Epithelial cell of prostate (primary cell): Measurements from ENCODE around the gene CNTD1.

ENCODE experiments used
- DNase-seq: peaks from one replicate; pipeline ENCODE4 v3.0.0-alpha.2; 2011; ENCODE audit warnings: low read depth, low spot score
- H3K27ac ChIP-seq: fragments of 450-650 bp; 2 replicates; pipeline ENCODE4 v1.5.1; 2017; ENCODE audit warnings: mild to moderate bottlenecking

The CNTD1 gene

DNA sequence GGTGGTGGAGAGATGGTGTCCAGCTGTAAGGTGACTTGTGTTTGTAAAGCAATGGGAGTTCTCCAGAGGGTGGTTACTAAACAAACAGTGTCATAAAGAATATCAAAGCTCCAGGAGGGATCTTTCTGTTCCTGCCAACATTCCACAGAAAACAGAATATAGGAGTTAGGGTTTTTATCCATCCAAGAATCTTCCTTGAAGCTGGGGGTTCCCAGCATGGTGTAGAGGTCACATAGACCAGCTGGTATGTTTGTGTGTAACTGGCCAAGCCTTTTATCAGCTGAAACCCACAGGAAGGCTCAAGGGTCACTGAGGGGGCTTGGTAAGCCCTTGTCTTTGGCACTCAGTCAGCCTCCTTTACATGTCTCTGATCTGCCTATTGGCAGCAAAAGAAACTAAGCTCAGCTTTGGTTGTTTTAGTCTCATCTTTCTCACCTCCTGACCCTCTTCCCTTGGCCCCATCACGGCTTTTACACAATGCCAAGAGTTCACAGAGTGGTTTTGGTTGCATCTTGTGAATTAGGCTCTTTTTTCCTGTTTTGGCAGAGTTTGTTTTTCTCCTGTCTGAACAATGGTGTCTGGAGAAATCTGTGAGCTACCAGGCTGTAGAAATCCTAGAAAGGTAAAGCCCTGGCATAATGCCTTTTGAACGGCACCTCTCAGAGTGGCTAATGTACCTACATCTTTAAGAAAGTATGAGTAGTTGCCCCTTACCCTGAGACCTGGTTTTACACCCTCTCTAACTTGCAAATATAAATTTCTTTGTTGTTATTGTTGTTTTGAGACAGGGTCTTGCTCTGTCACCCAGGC is 4.6 kb downstream of the CNTD1 start:
- no peak overlapping the region for H3K27ac ChIP-seq
- no peak for DNase-seq

DNA sequence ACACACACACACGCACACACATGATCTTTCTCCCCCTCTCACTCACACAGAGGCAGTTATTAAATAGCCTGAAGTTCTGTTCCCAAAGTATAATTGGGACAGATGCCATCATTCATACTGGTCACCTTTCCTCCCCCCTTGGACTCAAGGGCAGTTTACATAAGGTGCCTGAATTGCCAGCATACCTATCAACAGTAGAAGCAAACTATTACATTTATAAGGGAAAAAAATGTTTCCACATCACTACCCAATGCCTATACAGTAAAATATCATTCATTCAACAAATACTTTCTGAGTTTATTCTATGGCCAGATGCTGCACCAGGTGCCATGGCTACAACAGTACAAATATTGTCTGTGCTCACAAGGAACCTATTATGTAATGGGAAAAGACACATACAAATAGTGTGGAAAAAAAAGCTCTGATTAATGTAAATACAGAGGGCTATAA is 6.3 kb downstream of the CNTD1 start:
- DNase-seq: no peak
- H3K27ac ChIP-seq: no peak overlapping the region

DNA sequence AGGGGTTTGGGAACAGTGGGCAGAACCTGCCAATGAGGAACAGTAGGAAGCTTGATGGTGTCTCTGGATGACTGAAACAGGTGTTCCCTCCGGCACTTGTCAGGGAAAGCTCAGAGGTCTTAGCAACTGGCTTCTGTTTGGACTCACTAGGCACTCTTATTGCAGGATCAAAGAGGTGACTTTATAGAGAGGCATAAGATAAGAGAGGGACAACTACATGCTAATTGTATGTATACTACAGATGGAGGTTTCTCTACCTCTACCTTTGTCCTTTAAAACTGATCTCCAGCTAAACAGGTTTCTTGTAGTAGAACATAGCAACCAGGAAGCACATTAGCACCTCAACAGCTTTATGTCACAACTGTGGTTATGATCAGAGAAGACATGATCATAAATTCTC is 7.6 kb downstream of the CNTD1 start:
- H3K27ac ChIP-seq: no peak overlapping the region

DNA sequence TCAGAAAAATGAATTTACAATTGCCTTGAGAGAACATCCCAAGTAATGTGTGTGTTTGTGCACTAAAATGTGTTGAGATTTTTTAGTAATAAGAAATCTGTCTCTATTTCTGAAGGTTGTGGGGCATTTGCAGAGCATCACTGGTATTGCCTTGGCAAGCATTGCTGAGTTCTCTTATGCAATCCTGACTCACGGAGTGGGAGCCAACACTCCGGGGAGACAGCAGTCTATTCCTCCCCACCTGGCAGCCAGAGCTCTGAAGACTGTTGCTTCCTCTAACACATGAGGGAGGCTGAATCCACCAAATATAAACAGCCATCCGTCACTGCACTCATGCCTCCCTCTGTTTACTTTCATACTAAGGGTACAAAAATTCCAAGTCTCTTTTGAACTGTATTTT is 10.6 kb downstream of the CNTD1 start:
- no peak overlapping the region for H3K27ac ChIP-seq
- no peak for DNase-seq

More for the DNA sequence above, 7.6 kb downstream of the CNTD1 start:
- no peak for DNase-seq

DNA sequence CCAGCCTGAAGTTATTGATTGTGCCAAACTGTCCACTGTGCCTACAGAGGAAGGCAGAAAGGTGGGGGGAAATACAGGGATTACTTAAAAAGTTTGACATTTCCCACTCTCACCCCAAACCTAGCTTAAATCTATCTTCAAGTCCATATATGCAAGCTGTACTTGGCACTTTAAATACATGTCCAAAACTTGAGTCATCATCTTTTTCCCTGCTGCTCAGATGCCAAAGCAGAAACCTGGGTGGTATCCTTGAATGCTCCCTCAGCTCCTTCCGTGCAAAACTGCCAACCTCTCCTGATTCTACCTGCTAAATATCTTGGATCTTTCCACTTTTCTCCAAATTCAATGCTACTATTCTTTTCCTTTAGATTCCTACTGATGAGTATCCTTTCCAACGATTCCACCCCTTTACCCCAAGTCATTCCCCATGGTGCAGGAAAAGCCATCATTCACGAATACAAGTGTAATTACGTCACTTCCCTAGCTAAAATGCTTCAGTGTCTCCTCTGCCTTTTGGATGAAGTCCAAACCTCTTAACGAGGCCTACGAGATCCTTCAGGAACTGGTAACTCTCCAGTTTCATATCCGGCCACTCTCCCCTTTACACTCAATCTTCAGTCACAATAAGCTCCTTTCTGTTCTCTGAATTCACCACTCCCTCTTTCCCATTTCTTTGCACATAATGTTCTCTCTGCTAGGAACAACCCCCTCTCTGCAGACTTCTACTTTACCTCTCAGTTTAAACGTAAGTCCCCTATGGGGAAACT is 16.2 kb downstream of the CNTD1 start:
- no peak overlapping the region for H3K27ac ChIP-seq
- DNase-seq: no peak

DNA sequence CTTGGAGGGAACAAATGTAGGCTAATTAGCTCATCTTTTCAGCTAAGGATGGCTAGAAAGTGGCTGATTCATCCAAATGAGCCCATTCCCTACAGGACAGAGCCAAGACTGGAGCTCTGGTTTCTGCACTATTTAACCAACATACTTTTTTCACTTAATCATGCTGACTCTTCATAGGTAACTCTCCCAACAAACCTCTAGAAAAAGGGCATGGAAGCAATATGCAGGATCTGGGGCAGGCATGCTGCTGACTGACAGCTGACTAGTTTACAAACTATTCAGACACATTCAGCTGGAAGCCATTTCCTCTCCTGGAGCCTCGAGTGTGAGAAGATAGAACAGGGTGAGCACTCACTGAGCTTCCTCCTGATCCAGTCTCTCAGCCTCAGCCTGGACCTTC is 19.2 kb downstream of the CNTD1 start:
- DNase-seq: peak; percentile 36
- H3K27ac ChIP-seq: peak overlapping the region; percentile 67

DNA sequence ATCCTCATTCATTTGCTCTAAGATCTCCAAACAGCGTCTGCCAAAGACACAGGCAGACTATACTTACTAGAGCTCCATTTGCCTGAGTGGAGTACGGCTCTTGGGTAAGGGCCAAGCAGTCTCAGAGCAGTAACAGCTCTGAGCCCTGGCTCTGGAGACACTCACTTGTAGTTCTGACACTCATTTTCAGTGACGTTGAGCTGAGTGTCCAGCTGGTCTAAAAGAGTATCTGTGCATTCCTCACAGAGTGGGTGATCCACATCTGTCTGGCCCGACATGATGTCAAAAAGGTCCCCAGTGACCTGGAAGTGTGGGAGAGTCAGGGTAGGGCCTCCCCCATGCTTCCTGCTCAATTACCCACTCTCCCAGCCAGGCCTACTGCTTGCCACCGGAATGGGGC is 19.7 kb downstream of the CNTD1 start:
- H3K27ac ChIP-seq: peak overlapping the region; percentile 67
- DNase-seq: no peak

DNA sequence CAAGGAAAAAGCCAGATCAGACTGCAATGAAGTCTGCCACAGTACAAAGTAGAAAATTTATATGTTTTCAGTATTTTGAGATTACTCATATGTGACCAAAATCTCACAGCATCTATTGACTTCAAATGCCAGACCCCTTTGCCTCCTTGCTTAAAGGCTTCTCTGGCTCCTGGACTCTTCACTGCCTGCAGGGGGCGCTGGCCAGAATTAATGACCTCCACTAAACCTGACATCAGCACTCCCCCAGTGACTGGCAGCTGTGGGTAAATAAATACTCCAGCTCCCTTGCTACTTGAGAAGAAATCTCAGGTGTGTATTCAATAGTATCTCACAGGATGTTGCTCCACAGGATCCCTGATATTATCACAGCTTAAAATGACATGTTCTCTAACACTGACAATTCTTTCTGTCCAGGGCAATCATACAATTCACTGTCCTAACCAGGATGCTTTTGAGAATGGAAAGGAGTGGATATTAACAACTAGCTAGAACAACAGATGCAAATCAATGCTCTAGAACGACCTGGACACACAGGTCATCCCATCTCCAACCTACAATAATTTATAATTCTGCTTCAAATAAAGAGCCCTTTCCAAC is 21.4 kb downstream of the CNTD1 start:
- DNase-seq: no peak
- no peak overlapping the region for H3K27ac ChIP-seq

DNA sequence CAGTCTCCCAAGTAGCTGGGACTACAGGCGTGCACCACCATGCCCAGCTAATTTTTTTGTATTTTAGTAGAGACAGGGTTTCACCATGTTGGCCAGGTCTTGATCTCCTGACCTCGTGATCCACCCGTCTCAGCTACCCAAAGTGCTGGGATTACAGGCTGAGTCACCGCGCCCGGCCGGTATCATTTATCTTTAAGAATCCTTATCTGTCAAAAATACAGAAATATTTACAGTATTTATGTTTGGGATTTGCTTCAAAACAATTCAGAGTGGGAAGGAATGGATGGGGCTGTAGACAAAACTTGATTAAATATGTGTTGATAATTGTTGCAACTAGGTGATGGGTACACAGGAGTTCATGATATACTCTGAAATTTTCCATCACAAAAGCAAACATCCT is 22.5 kb downstream of the CNTD1 start:
- DNase-seq: no peak
- no peak overlapping the region for H3K27ac ChIP-seq

DNA sequence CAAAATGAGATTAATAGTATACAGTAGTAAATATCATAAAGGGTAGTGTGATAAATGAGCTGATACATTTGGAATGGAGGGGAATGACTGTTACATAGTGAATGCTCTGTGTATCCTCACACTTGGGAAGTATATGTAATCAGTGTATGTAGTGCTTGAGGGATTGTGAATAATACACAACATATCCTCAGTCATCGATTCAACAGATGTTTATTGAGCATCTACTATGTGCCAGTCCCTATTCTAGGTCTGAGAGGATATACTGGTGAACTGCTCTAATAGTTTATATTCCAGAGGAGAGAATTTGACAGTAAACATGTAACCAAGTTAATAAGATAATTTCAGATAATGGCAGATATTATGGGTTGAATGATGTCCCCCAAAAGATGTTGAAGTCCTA is 28.8 kb downstream of the CNTD1 start:
- DNase-seq: no peak
- no peak overlapping the region for H3K27ac ChIP-seq

DNA sequence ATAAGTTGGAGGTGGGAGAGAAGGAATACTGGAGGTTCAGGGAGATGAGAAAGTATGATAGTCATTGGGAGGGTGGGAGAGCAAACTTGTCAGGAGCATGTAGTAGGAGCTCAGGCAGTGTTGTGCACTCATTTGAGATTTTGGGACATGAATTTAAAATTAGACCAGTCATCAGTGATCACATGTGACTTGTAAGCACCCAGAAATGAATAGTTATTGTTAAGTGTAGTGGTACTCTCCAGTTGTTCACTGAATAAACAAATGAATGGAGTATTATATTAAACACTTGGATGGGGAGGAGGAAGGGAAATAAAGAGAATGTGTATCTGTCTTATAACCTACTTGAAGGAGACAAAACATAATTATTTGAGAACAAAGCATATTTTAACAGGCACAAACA is 32.3 kb downstream of the CNTD1 start:
- no peak overlapping the region for H3K27ac ChIP-seq
- no peak for DNase-seq

DNA sequence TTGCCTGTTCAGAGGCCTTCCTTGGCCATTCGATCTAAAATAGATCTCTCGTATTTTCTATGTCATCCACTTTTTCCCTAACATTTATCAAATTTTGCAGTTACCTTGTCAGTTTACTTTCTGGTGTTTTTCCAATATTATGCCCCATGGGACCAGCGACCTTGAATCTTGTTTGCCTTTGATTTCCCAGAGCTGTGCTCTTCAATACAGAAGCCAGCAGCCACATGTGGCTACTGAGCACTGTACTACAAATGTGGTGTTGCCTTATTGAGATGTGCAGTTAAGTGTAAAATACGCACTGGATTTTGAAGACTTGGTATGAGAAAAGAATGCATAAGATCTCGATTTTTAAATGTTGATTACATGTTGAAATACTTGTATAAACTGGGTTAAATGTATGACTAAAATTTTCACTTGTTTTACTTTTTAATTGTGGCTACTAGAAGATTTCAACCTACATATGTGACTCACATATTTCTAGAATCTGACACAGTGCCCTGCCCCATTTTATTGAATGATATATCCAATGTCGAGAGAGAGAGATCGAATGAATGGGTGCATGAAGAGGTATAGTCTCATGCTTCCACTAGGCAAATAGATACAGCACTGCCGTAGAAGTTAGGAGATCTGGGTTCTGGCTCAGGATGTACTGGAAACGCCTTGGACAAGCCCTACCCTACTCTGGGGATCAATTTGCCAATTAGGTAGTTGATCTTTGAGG is 33.7 kb downstream of the CNTD1 start:
- no peak for DNase-seq
- peak overlapping the region; percentile 71 for H3K27ac ChIP-seq

DNA sequence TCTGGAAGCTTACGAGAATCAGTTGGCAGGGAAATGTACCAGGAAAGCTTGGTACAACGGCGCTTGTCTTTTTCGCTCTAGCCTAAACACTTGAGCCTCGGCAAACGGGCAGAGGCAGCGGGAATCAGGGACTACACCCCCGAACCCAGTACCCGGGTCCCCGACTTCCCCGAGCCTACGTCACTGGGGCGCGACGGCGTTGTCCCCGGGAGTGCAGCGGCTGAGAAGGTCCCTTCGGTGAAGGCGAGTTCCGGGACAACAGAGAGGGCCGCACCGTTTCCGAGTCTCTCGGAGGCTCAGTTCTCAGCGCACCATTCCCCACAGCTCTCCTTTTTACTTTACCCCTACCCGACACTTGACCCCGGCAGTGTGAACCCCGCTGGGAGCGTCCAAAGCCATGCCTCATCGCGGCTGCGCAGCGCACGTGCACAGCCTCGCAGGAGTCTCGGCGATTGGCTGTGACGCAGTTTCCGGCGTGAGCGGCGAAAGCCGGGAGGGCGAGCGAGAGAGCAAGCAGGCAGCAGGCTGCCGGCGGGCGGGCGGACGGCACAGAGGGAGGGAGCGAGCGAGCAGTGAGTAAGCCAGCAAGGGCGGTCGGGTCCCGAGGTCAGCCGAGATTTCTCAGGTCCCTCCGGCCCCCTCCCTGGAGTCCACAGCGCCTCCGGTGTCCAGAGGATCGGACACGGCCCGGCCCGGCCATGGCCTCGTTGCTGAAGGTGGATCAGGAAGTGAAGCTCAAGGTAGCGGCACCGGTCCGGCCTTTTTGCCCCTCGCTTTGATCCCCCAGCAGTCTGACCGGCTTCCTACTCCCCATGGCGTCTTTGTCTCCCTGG is 34.5 kb downstream of the CNTD1 start, which contains the start of gene PSME3:
PSME3 (plus strand) TSS at position 464 of the 833 bp plus-strand sequence; CDS start at position 699, 235 bp downstream.
- DNase-seq: peak; percentile 27
- H3K27ac ChIP-seq: peak within 1 kb of the TSS; percentile 71

DNA sequence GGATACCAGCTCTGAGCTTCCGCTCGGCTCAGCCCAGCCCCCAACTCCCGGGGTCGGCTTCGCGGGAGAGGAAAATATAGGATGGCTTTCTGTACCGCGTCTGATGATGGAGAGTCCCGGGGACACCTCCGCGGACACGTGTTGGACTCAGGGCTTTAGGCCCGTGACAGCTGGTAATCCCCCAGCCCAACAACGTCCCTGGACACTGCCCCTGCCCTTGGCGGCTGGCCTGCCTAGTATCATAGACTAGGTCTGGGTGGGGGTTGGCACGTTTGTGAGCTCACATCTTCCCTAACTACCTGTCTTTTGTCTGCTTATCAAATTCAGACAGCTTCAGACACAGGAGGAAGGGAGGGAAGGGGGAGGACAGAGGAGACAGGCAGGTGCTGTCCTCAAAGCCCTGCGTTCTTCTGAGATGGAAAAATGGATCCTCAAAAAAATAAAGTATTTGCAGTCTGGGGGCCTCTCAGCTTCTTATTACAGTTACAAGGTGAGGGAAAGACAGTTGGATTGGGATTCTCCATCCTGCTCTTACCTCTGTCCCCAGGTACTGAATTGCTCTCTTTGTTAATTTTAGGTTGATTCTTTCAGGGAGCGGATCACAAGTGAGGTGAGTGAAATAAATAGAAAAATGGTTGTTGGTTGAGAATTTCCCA is 35.2 kb downstream of the CNTD1 start:
- H3K27ac ChIP-seq: peak overlapping the region; percentile 71
- no peak for DNase-seq

DNA sequence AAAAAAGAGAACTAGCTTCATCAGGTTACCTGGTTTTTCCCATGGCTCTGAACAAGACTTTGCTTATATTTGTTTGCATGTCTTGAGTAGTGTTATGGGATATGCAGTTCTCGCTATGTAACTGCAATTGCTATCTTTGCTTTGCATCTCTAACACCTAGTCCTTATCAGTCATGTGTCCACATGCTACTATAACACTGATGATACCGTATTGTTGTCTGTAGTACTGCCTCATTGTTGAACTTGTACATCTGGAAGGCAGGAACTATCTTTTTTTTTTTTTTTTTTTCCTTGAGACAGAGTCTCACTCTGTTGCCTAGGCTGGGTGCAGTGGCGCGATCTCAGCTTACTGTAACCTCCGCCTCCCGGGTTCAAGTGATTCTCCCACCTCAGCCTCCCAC is 37.1 kb downstream of the CNTD1 start:
- no peak overlapping the region for H3K27ac ChIP-seq
- DNase-seq: no peak

DNA sequence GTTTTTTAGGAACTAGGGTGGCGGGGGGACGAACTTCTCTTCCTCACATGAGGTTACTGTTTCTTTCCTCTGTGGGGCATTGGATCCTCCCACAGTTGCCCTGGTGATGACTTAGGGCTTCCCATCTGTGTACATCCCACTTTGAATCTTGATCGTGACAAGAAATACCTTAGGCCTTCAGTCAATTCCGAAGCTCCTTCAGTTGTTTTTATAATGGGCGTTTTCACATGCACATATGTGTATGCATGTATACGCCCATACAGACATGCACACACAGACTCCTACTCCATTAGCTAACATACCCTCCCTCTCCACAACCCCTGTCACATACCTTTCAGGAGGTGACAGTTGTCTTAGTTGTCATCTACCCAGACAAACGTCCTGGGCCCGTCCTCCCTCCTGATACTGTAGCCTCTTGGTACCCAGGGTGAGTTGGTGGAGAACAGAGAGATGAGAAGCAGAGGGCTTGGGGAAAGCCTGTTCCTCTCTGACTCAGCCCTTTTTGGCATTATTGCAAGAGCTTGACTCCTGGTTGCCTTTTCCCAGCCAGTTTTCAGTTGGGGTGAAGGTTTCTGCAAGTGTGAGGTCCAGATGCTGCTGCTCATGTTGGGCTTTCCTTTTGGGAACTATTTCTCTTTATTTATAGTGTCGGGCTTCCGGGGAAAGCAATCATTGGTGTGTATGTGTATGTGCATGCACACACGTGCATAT is 43.5 kb downstream of the CNTD1 start:
- no peak overlapping the region for H3K27ac ChIP-seq
- no peak for DNase-seq

DNA sequence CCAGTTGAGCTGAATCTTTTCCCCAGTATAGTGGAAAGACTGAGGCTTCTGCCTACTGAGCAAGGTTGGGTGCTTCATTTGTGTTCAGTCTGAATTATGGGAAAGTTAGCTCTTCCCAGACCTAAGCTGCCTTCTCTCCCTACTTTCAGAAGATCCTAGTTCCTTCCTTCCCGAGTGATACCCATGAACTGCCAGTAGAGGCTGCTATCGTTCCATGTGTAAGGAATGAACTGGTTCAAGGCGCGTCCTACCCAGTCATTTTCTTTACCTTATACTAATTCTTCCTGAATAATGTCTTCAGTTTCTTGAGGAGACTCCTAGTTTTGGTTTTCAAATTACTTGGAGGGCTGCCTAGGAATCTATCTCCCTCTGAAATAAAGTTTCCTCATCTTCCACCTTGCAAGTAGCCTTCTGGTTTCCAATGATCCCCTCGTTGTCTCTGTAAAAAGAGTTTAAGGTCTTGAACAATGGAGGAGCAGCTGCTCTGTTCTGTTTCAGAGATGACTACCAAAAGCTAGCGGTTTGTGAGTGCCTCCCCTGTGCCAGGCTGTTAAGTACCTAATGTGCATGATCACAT is 44.8 kb downstream of the CNTD1 start:
- no peak overlapping the region for H3K27ac ChIP-seq
- DNase-seq: no peak

DNA sequence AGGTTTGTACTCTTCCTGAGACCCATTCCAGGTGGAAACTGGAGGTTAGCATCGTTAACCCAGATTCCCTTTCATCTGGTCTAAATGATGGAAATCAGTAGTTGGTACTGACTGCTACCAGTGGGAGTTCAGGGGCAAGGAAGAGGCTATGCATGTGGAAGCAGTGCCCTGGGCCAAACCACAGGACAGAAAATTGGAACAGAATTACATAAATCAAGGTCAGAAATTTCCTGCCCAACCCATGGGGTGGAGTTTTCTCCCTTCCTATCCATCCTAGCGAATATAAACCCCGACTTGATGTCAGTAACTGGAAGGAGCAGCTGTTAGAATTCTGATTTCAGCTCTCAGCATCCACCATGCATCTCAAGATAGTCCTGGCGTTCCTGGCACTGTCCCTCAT is 45.6 kb downstream of the CNTD1 start, which contains the start of gene AOC2:
AOC2 (plus strand) TSS at position 310 of the 400 bp plus-strand sequence; CDS start at position 357, 47 bp downstream.
- H3K27ac ChIP-seq: no peak within 1 kb of the TSS
- DNase-seq: no peak
